K562 (cell line): Measurements from ENCODE around the gene UNKL. TPM values are rescaled to one million over a fixed set of nuclear protein-coding genes. Genes with fewer than 3 reads are reported as not detected.
A peak's percentile ranks its signal among the peaks of the same experiment; 100 is the strongest.

Experiments used
- CHD1 ChIP-seq: fragments of 200-600 bp; sonication (generic); IDR thresholded peaks from one replicate; pipeline ENCODE4 v1.6.1; 2012; ENCODE audit warnings: mild to moderate bottlenecking, moderate library complexity, low read length, inconsistent platforms
- KAT7 ChIP-seq: sonication (generic); formaldehyde crosslinking; IDR thresholded peaks from 2 replicates; pipeline ENCODE4 v1.8.0; 2022; ENCODE audit warnings: missing genetic modification reagents, mild to moderate bottlenecking, borderline replicate concordance
- MCM7 ChIP-seq, 2 experiments: fragments of 450-650 bp; IDR thresholded peaks; 2 replicates each; pipeline ENCODE4 v1.6.1; 2016 to 2018
- POLR2G ChIP-seq: fragments of 200-400 bp; formaldehyde crosslinking; IDR thresholded peaks from 2 replicates; pipeline ENCODE4 v1.6.1; 2017; ENCODE audit warnings: low read depth, mild to moderate bottlenecking, antibody characterized with exemption, low read length, moderate library complexity
- polyA plus RNA-seq, 8 experiments: library from polyadenylated mRNA; depleted of rRNA in 4 of 8; stranded (reverse) in 5 of 8; unstranded in 3 of 8; fragments of >200 nt; fragmentation: Nextera tagmentation in 2 of 8; fragmentation: Illumina TruSeq in 1 of 8; extraction: Ambion mirVana in 2 of 8; extraction: Trizol in 1 of 8; gene quantifications; 2 replicates each; pipeline versions ENCODE4 v1.2.1 to v1.2.3, GENCODE V29; 2011 to 2014; ENCODE audit warnings: inconsistent platforms in 1 of 8, missing spikeins in 1 of 8
- total RNA-seq, 7 experiments: library from RNA; depleted of rRNA in 6 of 7; stranded (reverse); fragments of >200 nt in 6 of 7; fragmentation: Illumina TruSeq in 2 of 7; extraction: Trizol in 2 of 7; gene quantifications; 2 replicates each; pipeline versions ENCODE4 v1.2.1 to v1.2.3, GENCODE V29; 2011 to 2021; ENCODE audit warnings: low replicate concordance in 1 of 7
- TF ChIP-seq, protein P1 (sequence below), 2 experiments: fragments of 200-800 bp in 1 of 2; sonication (Bioruptor generic) in 1 of 2; sonication (generic) in 1 of 2; formaldehyde crosslinking in 1 of 2; IDR thresholded peaks in 1 of 2; conservative IDR thresholded peaks in 1 of 2; 2 replicates each; pipeline versions ENCODE4 v1.5.0 to v1.6.1; 2016 to 2020; ENCODE audit warnings: missing compliant biosample characterization in 1 of 2, missing genetic modification characterization in 1 of 2, missing genetic modification reagents in 1 of 2
- TF ChIP-seq, protein P2 (sequence below): fragments of 450-650 bp; IDR thresholded peaks from 2 replicates; pipeline ENCODE4 v1.6.1; 2016; ENCODE audit warnings: mild to moderate bottlenecking, moderate library complexity
- TF ChIP-seq, protein P3 (sequence below): fragments of 450-650 bp; IDR thresholded peaks from 2 replicates; pipeline ENCODE4 v1.6.1; 2017; ENCODE audit warnings: antibody characterized with exemption, mild to moderate bottlenecking

Gene UNKL
- total and polyA plus RNA-seq, 9 of the 15 experiments (the other 6 are each of a cell fraction or from before 2014, with no cell fraction given) = 0.37 to 30.2 (median 5.1) TPM

DNA sequence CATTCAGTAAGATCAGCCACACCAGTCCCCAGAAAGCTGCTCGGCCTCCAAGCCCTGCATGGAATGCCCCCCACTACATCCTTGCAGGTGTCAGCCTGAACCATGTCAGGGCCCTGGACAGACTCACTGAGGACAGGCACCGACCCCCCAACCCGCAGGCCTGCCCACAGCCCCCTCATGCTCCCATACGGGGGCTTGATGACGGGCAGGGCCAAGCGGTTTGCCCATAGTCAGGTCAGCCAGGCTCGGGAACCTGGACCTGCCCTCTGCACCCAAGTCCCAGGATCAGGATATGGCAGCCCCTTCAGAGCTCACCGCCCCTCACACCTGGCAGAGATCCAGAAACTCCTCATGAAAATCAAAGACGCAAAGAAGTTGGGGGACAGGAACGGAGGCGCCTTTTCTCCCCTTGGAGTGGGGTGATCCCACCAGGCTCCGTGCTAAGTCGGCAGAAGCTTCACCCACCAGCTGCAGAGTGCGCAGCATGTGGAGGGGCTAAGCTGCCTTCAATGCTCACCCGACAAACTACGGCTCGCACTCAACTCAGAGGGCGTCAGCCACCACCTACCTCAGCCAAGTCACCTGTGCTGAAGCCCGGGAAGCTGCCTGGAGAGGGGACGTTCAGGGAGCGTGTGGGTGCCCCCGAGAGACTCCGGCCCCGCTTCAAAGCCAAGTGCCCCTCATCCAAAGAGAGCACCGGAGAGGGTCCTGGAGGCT, 36.3 kb downstream of the UNKL start (continued):
- TF ChIP-seq, protein P1, sequence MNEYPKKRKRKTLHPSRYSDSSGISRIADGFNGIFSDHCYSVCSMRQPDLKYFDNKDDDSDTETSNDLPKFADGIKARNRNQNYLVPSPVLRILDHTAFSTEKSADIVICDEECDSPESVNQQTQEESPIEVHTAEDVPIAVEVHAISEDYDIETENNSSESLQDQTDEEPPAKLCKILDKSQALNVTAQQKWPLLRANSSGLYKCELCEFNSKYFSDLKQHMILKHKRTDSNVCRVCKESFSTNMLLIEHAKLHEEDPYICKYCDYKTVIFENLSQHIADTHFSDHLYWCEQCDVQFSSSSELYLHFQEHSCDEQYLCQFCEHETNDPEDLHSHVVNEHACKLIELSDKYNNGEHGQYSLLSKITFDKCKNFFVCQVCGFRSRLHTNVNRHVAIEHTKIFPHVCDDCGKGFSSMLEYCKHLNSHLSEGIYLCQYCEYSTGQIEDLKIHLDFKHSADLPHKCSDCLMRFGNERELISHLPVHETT (CRISPR knock-in tag; conservative IDR thresholded peaks at IDR 0.05 in 1 of 2, IDR thresholded peaks at IDR 0.05 in 1 of 2) = 0 out of 4 replicates have a peak, but pooled peaks of 1 of the 2 experiments have one; percentile 11
- peak; percentile 76 for TF ChIP-seq CHD1
- TF ChIP-seq MCM7 (IDR thresholded peaks at IDR 0.05) = no peak
- peak; percentile 46; the same call in 1 of the 2 replicates for TF ChIP-seq KAT7 (CRISPR knock-in tag)
- TF ChIP-seq, protein P2, sequence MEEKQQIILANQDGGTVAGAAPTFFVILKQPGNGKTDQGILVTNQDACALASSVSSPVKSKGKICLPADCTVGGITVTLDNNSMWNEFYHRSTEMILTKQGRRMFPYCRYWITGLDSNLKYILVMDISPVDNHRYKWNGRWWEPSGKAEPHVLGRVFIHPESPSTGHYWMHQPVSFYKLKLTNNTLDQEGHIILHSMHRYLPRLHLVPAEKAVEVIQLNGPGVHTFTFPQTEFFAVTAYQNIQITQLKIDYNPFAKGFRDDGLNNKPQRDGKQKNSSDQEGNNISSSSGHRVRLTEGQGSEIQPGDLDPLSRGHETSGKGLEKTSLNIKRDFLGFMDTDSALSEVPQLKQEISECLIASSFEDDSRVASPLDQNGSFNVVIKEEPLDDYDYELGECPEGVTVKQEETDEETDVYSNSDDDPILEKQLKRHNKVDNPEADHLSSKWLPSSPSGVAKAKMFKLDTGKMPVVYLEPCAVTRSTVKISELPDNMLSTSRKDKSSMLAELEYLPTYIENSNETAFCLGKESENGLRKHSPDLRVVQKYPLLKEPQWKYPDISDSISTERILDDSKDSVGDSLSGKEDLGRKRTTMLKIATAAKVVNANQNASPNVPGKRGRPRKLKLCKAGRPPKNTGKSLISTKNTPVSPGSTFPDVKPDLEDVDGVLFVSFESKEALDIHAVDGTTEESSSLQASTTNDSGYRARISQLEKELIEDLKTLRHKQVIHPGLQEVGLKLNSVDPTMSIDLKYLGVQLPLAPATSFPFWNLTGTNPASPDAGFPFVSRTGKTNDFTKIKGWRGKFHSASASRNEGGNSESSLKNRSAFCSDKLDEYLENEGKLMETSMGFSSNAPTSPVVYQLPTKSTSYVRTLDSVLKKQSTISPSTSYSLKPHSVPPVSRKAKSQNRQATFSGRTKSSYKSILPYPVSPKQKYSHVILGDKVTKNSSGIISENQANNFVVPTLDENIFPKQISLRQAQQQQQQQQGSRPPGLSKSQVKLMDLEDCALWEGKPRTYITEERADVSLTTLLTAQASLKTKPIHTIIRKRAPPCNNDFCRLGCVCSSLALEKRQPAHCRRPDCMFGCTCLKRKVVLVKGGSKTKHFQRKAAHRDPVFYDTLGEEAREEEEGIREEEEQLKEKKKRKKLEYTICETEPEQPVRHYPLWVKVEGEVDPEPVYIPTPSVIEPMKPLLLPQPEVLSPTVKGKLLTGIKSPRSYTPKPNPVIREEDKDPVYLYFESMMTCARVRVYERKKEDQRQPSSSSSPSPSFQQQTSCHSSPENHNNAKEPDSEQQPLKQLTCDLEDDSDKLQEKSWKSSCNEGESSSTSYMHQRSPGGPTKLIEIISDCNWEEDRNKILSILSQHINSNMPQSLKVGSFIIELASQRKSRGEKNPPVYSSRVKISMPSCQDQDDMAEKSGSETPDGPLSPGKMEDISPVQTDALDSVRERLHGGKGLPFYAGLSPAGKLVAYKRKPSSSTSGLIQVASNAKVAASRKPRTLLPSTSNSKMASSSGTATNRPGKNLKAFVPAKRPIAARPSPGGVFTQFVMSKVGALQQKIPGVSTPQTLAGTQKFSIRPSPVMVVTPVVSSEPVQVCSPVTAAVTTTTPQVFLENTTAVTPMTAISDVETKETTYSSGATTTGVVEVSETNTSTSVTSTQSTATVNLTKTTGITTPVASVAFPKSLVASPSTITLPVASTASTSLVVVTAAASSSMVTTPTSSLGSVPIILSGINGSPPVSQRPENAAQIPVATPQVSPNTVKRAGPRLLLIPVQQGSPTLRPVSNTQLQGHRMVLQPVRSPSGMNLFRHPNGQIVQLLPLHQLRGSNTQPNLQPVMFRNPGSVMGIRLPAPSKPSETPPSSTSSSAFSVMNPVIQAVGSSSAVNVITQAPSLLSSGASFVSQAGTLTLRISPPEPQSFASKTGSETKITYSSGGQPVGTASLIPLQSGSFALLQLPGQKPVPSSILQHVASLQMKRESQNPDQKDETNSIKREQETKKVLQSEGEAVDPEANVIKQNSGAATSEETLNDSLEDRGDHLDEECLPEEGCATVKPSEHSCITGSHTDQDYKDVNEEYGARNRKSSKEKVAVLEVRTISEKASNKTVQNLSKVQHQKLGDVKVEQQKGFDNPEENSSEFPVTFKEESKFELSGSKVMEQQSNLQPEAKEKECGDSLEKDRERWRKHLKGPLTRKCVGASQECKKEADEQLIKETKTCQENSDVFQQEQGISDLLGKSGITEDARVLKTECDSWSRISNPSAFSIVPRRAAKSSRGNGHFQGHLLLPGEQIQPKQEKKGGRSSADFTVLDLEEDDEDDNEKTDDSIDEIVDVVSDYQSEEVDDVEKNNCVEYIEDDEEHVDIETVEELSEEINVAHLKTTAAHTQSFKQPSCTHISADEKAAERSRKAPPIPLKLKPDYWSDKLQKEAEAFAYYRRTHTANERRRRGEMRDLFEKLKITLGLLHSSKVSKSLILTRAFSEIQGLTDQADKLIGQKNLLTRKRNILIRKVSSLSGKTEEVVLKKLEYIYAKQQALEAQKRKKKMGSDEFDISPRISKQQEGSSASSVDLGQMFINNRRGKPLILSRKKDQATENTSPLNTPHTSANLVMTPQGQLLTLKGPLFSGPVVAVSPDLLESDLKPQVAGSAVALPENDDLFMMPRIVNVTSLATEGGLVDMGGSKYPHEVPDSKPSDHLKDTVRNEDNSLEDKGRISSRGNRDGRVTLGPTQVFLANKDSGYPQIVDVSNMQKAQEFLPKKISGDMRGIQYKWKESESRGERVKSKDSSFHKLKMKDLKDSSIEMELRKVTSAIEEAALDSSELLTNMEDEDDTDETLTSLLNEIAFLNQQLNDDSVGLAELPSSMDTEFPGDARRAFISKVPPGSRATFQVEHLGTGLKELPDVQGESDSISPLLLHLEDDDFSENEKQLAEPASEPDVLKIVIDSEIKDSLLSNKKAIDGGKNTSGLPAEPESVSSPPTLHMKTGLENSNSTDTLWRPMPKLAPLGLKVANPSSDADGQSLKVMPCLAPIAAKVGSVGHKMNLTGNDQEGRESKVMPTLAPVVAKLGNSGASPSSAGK = peak; percentile 13; the same call in 1 of the 2 replicates
- TF ChIP-seq, protein P3, sequence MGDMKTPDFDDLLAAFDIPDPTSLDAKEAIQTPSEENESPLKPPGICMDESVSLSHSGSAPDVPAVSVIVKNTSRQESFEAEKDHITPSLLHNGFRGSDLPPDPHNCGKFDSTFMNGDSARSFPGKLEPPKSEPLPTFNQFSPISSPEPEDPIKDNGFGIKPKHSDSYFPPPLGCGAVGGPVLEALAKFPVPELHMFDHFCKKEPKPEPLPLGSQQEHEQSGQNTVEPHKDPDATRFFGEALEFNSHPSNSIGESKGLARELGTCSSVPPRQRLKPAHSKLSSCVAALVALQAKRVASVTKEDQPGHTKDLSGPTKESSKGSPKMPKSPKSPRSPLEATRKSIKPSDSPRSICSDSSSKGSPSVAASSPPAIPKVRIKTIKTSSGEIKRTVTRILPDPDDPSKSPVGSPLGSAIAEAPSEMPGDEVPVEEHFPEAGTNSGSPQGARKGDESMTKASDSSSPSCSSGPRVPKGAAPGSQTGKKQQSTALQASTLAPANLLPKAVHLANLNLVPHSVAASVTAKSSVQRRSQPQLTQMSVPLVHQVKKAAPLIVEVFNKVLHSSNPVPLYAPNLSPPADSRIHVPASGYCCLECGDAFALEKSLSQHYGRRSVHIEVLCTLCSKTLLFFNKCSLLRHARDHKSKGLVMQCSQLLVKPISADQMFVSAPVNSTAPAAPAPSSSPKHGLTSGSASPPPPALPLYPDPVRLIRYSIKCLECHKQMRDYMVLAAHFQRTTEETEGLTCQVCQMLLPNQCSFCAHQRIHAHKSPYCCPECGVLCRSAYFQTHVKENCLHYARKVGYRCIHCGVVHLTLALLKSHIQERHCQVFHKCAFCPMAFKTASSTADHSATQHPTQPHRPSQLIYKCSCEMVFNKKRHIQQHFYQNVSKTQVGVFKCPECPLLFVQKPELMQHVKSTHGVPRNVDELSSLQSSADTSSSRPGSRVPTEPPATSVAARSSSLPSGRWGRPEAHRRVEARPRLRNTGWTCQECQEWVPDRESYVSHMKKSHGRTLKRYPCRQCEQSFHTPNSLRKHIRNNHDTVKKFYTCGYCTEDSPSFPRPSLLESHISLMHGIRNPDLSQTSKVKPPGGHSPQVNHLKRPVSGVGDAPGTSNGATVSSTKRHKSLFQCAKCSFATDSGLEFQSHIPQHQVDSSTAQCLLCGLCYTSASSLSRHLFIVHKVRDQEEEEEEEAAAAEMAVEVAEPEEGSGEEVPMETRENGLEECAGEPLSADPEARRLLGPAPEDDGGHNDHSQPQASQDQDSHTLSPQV = peak; percentile 50; the same call in 1 of the 2 replicates
- TF ChIP-seq POLR2G = peak; percentile 53
